DMS 273 (cell line): Measurements from ENCODE around the gene ABHD16A.
A peak's percentile ranks its signal among the peaks of the same experiment; 100 is the strongest.

ENCODE experiments used
- DNase-seq: peaks from one replicate; lab custom pipeline; 2025; ENCODE audit not compliant: unreplicated experiment; lab: John Stamatoyannopoulos, UW

ABHD16A gene

GRCh38 chr6:31663126-31663960 is 39.8 kb downstream of the ABHD16A start:
- no peak for DNase-seq

GRCh38 chr6:31662124-31662723 is 40.9 kb downstream of the ABHD16A start:
- DNase-seq = no peak

- DNase-seq = no peak
Measured at GRCh38 chr6:31661262-31662123, 41.6 kb downstream of the ABHD16A start.

- peak; percentile 95 for DNase-seq
Measured at GRCh38 chr6:31660381-31661261, 42.5 kb downstream of the ABHD16A start, which contains the start of gene C6orf47. TSS of gene C6orf47 (minus strand) at chr6:31660778. CDS start at chr6:31659947, 831 bp downstream.

- DNase-seq = no peak
Measured at GRCh38 chr6:31659649-31660380, 43.3 kb downstream of the ABHD16A start.

GRCh38 chr6:31658983-31659648 is 44.0 kb downstream of the ABHD16A start:
- DNase-seq = no peak

GRCh38 chr6:31658158-31658688 is 44.9 kb downstream of the ABHD16A start:
- no peak for DNase-seq

GRCh38 chr6:31657406-31658157 is 45.5 kb downstream of the ABHD16A start:
- no peak for DNase-seq

- DNase-seq = no peak
Measured at GRCh38 chr6:31655349-31656237, 47.5 kb downstream of the ABHD16A start, which contains the start of gene APOM. TSS of gene APOM (plus strand) at chr6:31655894. CDS start at chr6:31655967, 73 bp downstream.

- DNase-seq = no peak
Measured at GRCh38 chr6:31654574-31655348, 48.4 kb downstream of the ABHD16A start.

- DNase-seq = peak; percentile 99
Measured at GRCh38 chr6:31652925-31653724, 50.0 kb downstream of the ABHD16A start.

GRCh38 chr6:31651602-31652191 is 51.4 kb downstream of the ABHD16A start:
- peak; percentile 91 for DNase-seq

- DNase-seq = no peak
Measured at GRCh38 chr6:31645325-31645724, 57.8 kb downstream of the ABHD16A start.

- DNase-seq = peak; percentile 48
Measured at GRCh38 chr6:31643818-31644454, 59.2 kb downstream of the ABHD16A start.
